HepG2 (cell line): ENCODE data around the gene FAAP20. TPM values are rescaled to one million over a fixed set of nuclear protein-coding genes. Genes with fewer than 3 reads are reported as not detected.

Source experiments
- AKAP8 ChIP-seq: sonication (generic); formaldehyde crosslinking; IDR thresholded peaks from 2 replicates; pipeline ENCODE4 v1.5.1; 2020; ENCODE audit warnings: mild to moderate bottlenecking, missing genetic modification reagents
- NBN ChIP-seq: fragments of 450-650 bp; conservative IDR thresholded peaks from 2 replicates; pipeline ENCODE4 v1.6.1; 2017
- TMF1 ChIP-seq: sonication (generic); formaldehyde crosslinking; IDR thresholded peaks from 2 replicates; pipeline ENCODE4 v1.8.1; 2022; ENCODE audit warnings: low read depth, missing genetic modification reagents
- U2AF1 ChIP-seq: fragments of 200-400 bp; formaldehyde crosslinking; optimal IDR thresholded peaks from 2 replicates; pipeline ENCODE3; 2017; ENCODE audit warnings: mild to moderate bottlenecking, low read depth, low read length
- ZNF674 ChIP-seq: sonication (generic); formaldehyde crosslinking; IDR thresholded peaks from 2 replicates; pipeline ENCODE4 v1.5.0; 2020; ENCODE audit warnings: low read depth, mild to moderate bottlenecking, missing genetic modification reagents
- ZNF775 ChIP-seq: sonication (generic); formaldehyde crosslinking; IDR thresholded peaks from 2 replicates; pipeline ENCODE4 v1.4.0; 2020; ENCODE audit warnings: missing genetic modification reagents, mild to moderate bottlenecking, moderate library complexity, borderline replicate concordance
- polyA plus RNA-seq, 8 experiments: library from polyadenylated mRNA; depleted of rRNA in 3 of 8; stranded (reverse) in 7 of 8; unstranded in 1 of 8; fragments of >200 nt; fragmentation: Illumina TruSeq in 4 of 8; extraction: Trizol in 4 of 8; gene quantifications; 2 replicates each; pipeline versions ENCODE4 v1.2.1 to v1.2.3, GENCODE V29; 2011 to 2016; ENCODE audit warnings: low read depth in 4 of 8, missing spikeins in 1 of 8, mixed read lengths in 1 of 8; ENCODE audit not compliant: insufficient read depth in 1 of 8
- total RNA-seq, 5 experiments: library from RNA; depleted of rRNA; stranded (reverse); fragments of >200 nt; fragmentation: Illumina TruSeq; extraction: Trizol; gene quantifications; 2 replicates each; pipeline ENCODE4 v1.2.3, GENCODE V29; 2016; ENCODE audit warnings: low read depth in 1 of 5
- TF ChIP-seq, protein P1 (sequence below): sonication (generic); formaldehyde crosslinking; IDR thresholded peaks from 2 replicates; pipeline ENCODE4 v1.4.0; 2020; ENCODE audit warnings: missing genetic modification reagents, mild to moderate bottlenecking, borderline replicate concordance
- TF ChIP-seq, protein P2 (sequence below): sonication (generic); formaldehyde crosslinking; conservative IDR thresholded peaks from 2 replicates; pipeline ENCODE4 v1.8.0; 2022; ENCODE audit warnings: mild to moderate bottlenecking, moderate library complexity, missing genetic modification reagents
- TF ChIP-seq, protein P3 (sequence below): sonication (generic); formaldehyde crosslinking; IDR thresholded peaks from 2 replicates; pipeline ENCODE4 v1.5.0; 2020; ENCODE audit warnings: mild to moderate bottlenecking, missing genetic modification reagents, moderate library complexity
- TF ChIP-seq, protein P4 (sequence below): IDR thresholded peaks from 2 replicates; pipeline ENCODE4 v1.6.1; 2012; ENCODE audit warnings: inconsistent platforms
- TF ChIP-seq, protein P5 (sequence below): IDR thresholded peaks from 2 replicates; pipeline ENCODE4 v1.6.1; 2012; ENCODE audit warnings: low read length, improper control_type of control experiment
- TF ChIP-seq, protein P6 (sequence below), 2 experiments: fragments of 450-650 bp in 1 of 2; sonication (generic) in 1 of 2; formaldehyde crosslinking; IDR thresholded peaks; 2 replicates each; pipeline versions ENCODE4 v1.5.0 to v1.8.0; 2020 to 2022; ENCODE audit warnings: mild to moderate bottlenecking in 1 of 2, missing genetic modification reagents in 1 of 2
- TF ChIP-seq, protein P7 (sequence below): sonication (generic); formaldehyde crosslinking; IDR thresholded peaks from 2 replicates; pipeline ENCODE4 v1.4.0; 2020; ENCODE audit warnings: missing genetic modification reagents
- TF ChIP-seq, protein P8 (sequence below): sonication (generic); formaldehyde crosslinking; IDR thresholded peaks from 2 replicates; pipeline ENCODE4 v1.5.1; 2020; ENCODE audit warnings: missing genetic modification reagents, mild to moderate bottlenecking, borderline replicate concordance

Gene FAAP20
- total and polyA plus RNA-seq, 2 of the 13 experiments (the other 11 are each of a cell fraction or from before 2014, with no cell fraction given), result 9.6 to 10.8 TPM

DNA sequence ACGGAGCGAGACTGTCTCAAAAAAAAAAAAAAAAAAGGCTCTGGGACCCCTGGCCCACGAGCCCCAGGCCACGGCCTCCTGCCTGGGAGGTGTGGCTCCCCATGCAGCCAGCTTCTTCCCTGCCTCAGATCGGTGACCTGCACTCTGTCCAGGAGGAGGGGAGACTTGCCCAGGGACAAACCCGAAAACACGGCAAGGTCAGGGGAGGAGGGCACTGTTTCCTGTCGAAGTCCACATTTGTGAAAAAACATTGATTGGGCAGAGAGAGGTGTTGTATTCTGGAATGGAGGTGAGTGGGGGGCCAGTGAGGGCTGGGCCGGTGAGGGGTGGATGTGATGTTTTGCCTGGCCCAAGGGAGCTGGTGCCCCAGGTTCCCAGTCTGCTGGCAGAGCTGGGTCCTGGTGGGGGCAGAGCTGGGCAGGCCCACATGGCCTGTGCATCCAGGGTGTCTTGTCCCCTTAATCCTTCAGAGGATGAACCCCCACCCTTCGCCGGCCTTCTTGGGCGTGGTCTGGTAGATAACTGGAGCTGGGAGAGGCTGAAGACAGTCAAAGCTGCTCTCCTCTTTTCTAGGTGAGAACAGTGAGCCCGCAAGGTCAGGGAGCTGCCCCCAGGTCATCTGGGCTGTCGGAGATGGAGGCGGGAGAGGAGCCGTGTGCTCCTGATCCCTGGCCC, 12.4 kb upstream of the FAAP20 start (continued):
- TF ChIP-seq, protein P1, sequence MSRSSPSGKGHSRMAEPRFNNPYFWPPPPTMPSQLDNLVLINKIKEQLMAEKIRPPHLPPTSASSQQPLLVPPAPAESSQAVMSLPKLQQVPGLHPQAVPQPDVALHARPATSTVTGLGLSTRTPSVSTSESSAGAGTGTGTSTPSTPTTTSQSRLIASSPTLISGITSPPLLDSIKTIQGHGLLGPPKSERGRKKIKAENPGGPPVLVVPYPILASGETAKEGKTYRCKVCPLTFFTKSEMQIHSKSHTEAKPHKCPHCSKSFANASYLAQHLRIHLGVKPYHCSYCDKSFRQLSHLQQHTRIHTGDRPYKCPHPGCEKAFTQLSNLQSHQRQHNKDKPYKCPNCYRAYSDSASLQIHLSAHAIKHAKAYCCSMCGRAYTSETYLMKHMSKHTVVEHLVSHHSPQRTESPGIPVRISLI, result peak; percentile 71
- TF ChIP-seq, protein P2, sequence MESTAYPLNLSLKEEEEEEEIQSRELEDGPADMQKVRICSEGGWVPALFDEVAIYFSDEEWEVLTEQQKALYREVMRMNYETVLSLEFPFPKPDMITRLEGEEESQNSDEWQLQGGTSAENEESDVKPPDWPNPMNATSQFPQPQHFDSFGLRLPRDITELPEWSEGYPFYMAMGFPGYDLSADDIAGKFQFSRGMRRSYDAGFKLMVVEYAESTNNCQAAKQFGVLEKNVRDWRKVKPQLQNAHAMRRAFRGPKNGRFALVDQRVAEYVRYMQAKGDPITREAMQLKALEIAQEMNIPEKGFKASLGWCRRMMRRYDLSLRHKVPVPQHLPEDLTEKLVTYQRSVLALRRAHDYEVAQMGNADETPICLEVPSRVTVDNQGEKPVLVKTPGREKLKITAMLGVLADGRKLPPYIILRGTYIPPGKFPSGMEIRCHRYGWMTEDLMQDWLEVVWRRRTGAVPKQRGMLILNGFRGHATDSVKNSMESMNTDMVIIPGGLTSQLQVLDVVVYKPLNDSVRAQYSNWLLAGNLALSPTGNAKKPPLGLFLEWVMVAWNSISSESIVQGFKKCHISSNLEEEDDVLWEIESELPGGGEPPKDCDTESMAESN (CRISPR knock-in tag), result no peak
- TF ChIP-seq NBN (no peak), ZNF775 (no peak), AKAP8 (CRISPR knock-in tag) (no peak), U2AF1 (no peak), ZNF674 (CRISPR knock-in tag) (no peak), TMF1 (CRISPR knock-in tag) (no peak)
- TF ChIP-seq, protein P3, sequence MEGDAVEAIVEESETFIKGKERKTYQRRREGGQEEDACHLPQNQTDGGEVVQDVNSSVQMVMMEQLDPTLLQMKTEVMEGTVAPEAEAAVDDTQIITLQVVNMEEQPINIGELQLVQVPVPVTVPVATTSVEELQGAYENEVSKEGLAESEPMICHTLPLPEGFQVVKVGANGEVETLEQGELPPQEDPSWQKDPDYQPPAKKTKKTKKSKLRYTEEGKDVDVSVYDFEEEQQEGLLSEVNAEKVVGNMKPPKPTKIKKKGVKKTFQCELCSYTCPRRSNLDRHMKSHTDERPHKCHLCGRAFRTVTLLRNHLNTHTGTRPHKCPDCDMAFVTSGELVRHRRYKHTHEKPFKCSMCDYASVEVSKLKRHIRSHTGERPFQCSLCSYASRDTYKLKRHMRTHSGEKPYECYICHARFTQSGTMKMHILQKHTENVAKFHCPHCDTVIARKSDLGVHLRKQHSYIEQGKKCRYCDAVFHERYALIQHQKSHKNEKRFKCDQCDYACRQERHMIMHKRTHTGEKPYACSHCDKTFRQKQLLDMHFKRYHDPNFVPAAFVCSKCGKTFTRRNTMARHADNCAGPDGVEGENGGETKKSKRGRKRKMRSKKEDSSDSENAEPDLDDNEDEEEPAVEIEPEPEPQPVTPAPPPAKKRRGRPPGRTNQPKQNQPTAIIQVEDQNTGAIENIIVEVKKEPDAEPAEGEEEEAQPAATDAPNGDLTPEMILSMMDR (CRISPR knock-in tag), result peak; percentile 18; the same call in 1 of the 2 replicates
- TF ChIP-seq, protein P4, sequence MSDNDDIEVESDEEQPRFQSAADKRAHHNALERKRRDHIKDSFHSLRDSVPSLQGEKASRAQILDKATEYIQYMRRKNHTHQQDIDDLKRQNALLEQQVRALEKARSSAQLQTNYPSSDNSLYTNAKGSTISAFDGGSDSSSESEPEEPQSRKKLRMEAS, result peak; percentile 15; the same call in 1 of the 2 replicates
- TF ChIP-seq, protein P5, sequence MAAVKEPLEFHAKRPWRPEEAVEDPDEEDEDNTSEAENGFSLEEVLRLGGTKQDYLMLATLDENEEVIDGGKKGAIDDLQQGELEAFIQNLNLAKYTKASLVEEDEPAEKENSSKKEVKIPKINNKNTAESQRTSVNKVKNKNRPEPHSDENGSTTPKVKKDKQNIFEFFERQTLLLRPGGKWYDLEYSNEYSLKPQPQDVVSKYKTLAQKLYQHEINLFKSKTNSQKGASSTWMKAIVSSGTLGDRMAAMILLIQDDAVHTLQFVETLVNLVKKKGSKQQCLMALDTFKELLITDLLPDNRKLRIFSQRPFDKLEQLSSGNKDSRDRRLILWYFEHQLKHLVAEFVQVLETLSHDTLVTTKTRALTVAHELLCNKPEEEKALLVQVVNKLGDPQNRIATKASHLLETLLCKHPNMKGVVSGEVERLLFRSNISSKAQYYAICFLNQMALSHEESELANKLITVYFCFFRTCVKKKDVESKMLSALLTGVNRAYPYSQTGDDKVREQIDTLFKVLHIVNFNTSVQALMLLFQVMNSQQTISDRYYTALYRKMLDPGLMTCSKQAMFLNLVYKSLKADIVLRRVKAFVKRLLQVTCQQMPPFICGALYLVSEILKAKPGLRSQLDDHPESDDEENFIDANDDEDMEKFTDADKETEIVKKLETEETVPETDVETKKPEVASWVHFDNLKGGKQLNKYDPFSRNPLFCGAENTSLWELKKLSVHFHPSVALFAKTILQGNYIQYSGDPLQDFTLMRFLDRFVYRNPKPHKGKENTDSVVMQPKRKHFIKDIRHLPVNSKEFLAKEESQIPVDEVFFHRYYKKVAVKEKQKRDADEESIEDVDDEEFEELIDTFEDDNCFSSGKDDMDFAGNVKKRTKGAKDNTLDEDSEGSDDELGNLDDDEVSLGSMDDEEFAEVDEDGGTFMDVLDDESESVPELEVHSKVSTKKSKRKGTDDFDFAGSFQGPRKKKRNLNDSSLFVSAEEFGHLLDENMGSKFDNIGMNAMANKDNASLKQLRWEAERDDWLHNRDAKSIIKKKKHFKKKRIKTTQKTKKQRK, result no peak
- TF ChIP-seq, protein P6, sequence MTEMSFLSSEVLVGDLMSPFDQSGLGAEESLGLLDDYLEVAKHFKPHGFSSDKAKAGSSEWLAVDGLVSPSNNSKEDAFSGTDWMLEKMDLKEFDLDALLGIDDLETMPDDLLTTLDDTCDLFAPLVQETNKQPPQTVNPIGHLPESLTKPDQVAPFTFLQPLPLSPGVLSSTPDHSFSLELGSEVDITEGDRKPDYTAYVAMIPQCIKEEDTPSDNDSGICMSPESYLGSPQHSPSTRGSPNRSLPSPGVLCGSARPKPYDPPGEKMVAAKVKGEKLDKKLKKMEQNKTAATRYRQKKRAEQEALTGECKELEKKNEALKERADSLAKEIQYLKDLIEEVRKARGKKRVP (CRISPR knock-in tag; IDR thresholded peaks at IDR 0.05), result no peak
- TF ChIP-seq, protein P7, sequence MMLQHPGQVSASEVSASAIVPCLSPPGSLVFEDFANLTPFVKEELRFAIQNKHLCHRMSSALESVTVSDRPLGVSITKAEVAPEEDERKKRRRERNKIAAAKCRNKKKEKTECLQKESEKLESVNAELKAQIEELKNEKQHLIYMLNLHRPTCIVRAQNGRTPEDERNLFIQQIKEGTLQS, result no peak
- TF ChIP-seq, protein P8, sequence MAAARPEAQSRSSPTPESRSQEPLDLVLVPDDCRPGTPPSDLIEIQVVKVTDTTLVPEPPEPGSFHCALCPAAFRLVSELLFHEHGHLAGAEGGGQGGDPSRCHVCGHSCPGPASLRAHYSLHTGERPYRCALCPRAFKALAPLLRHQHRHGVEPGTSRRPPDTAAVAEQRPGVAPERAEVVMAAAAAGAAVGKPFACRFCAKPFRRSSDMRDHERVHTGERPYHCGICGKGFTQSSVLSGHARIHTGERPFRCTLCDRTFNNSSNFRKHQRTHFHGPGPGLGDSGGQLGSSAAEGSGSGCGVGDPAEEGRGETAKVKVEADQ (CRISPR knock-in tag), result no peak
